ENCODE measurements around the gene ZNF816.
A peak's percentile ranks its signal among the peaks of the same experiment; 100 is the strongest.
"Not testable (repeated sequence)": the region's sequence is repeated elsewhere in the genome, so short reads cannot be mapped to it uniquely, and the experiment has no call there.

Gene ZNF816

GRCh38 chr19:52924641-52925040 lies 38.0 kb downstream of the ZNF816 start:
- not testable (repeated sequence) for DNase-seq (ENCODE audit: low spot score)

- no peak for DNase-seq (ENCODE audit: low spot score)
Observed at GRCh38 chr19:52923778-52924593, 38.7 kb downstream of the ZNF816 start.

GRCh38 chr19:52922841-52923777 lies 39.6 kb downstream of the ZNF816 start, which contains the start of gene ZNF888:
Gene ZNF888, minus strand, starts transcription at chr19:52923428. Its CDS starts 5,555 bp downstream, at chr19:52917873.
- DNase-seq (ENCODE audit: low spot score) = peak; percentile 73

GRCh38 chr19:52917531-52917930 lies 45.1 kb downstream of the ZNF816 start:
- DNase-seq (ENCODE audit: low spot score) = no peak

- DNase-seq (ENCODE audit: low spot score) = no peak
Observed at GRCh38 chr19:52910648-52911047, 52.0 kb downstream of the ZNF816 start.

GRCh38 chr19:52904052-52904780 lies 58.5 kb downstream of the ZNF816 start:
- not testable (repeated sequence) for DNase-seq (ENCODE audit: low spot score)

- no peak for DNase-seq (ENCODE audit: low spot score)
Observed at GRCh38 chr19:52901842-52902241, 60.8 kb downstream of the ZNF816 start.
